ENCODE data around the gene SLC15A3.
"Not testable (repeated sequence)": the region's sequence is repeated elsewhere in the genome, so short reads cannot be mapped to it uniquely, and the experiment has no call there.

Gene SLC15A3

DNA sequence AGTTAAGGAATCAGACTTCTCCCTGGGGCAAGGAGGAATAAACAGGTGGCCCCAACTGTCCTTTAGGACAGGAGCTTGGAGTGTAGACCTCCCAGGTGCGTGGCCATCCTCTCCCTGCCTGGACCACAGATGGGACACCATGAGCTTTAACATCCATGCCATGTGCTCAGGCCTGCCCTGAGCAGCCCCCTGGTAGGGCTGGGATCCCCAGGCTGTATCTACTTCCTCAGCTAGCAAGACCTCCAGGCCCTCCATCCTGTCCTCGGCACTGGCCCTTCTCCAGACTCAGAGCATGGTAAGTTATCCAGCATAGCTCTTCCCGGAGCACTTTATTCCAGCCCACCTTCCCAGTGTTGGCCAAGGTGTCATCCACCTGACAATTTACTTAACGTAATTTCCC is 25.2 kb upstream of the SLC15A3 start:
- Histone ChIP-seq H4K20me1 (ENCODE audit: control insufficient read depth, insufficient read depth, low read depth, low read length) (no peaks in the 10 kb centered on the region), H3K9me3 (ENCODE audit: control insufficient read depth, insufficient read depth, low read length) (no peaks in the 10 kb centered on the region), H3K4me3 (ENCODE audit: low read length) (peak overlapping the region; percentile 9), H3K4me1 (ENCODE audit: control insufficient read depth, low read length) (peaks cover 28% of the 10 kb centered on the region), H3K27ac (ENCODE audit: low read depth, low read length) (no peak overlapping the region), H3K27me3 (ENCODE audit: control insufficient read depth, low read length) (no peaks in the 10 kb centered on the region), H3K36me3 (ENCODE audit: control insufficient read depth, low read length) (no peaks in the 10 kb centered on the region), H3F3A (ENCODE audit: control insufficient read depth, insufficient read depth) (no peaks in the 10 kb centered on the region), H3K9me2 (replicated peaks; ENCODE audit: control insufficient read depth, low read length) (no peaks in the 10 kb centered on the region), H3K79me2 (ENCODE audit: control insufficient read depth, low read length) (no peaks in the 10 kb centered on the region), H3K4me2 (ENCODE audit: low read length) (peak overlapping the region; percentile 39)
- TF ChIP-seq, protein P1, sequence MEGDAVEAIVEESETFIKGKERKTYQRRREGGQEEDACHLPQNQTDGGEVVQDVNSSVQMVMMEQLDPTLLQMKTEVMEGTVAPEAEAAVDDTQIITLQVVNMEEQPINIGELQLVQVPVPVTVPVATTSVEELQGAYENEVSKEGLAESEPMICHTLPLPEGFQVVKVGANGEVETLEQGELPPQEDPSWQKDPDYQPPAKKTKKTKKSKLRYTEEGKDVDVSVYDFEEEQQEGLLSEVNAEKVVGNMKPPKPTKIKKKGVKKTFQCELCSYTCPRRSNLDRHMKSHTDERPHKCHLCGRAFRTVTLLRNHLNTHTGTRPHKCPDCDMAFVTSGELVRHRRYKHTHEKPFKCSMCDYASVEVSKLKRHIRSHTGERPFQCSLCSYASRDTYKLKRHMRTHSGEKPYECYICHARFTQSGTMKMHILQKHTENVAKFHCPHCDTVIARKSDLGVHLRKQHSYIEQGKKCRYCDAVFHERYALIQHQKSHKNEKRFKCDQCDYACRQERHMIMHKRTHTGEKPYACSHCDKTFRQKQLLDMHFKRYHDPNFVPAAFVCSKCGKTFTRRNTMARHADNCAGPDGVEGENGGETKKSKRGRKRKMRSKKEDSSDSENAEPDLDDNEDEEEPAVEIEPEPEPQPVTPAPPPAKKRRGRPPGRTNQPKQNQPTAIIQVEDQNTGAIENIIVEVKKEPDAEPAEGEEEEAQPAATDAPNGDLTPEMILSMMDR (IDR thresholded peaks at IDR 0.05; ENCODE audit: low read depth, low read length, poor library complexity, severe bottlenecking) = no peak
- no peak for TF ChIP-seq EZH2phosphoT487 (IDR thresholded peaks at IDR 0.05; ENCODE audit: borderline replicate concordance, low read length)

DNA sequence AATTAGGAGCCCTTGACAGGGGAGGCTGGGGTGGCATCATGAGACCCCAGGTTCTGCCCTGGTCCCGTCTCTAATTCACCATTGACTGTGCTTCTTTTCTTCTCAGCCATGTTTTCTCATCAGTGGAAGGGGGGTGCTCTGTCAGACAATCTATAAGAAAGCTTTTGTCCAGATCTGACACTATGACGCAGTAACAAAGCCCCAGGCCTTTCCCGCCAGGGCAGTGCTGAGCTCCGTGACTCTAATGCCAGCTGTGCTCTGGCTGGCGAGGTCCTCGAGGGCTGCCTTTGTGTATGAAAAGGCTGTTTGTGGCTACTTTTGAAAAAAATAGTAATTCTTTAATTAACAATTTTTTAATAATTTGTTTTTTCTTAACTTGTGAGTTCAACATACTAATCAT is 22.8 kb upstream of the SLC15A3 start:
- no peaks in the 10 kb centered on the region for H3K9me2 ChIP-seq (replicated peaks; ENCODE audit: control insufficient read depth, low read length)
- no peaks in the 10 kb centered on the region for H3K79me2 ChIP-seq (ENCODE audit: control insufficient read depth, low read length)
- H3K27me3 ChIP-seq (ENCODE audit: control insufficient read depth, low read length) = no peaks in the 10 kb centered on the region
- H3K4me1 ChIP-seq (ENCODE audit: control insufficient read depth, low read length) = peaks cover 50% of the 10 kb centered on the region
- H3K4me3 ChIP-seq (ENCODE audit: low read length) = no peak overlapping the region
- H3K9me3 ChIP-seq (ENCODE audit: control insufficient read depth, insufficient read depth, low read length) = no peaks in the 10 kb centered on the region
- TF ChIP-seq EZH2phosphoT487 (IDR thresholded peaks at IDR 0.05; ENCODE audit: borderline replicate concordance, low read length) = no peak
- TF ChIP-seq, protein P1 (IDR thresholded peaks at IDR 0.05; ENCODE audit: low read depth, low read length, poor library complexity, severe bottlenecking) = no peak
- H3K4me2 ChIP-seq (ENCODE audit: low read length) = no peak overlapping the region
- H4K20me1 ChIP-seq (ENCODE audit: control insufficient read depth, insufficient read depth, low read depth, low read length) = no peaks in the 10 kb centered on the region
- no peaks in the 10 kb centered on the region for H3K36me3 ChIP-seq (ENCODE audit: control insufficient read depth, low read length)
- no peaks in the 10 kb centered on the region for H3F3A ChIP-seq (ENCODE audit: control insufficient read depth, insufficient read depth)
- H3K27ac ChIP-seq (ENCODE audit: low read depth, low read length) = no peak overlapping the region

GRCh38 chr11:60974316-60974715 is 22.3 kb upstream of the SLC15A3 start:
- not testable (repeated sequence) for H4K20me1 ChIP-seq (ENCODE audit: control insufficient read depth, insufficient read depth, low read depth, low read length); H3K27ac ChIP-seq (ENCODE audit: low read depth, low read length); H3K27me3 ChIP-seq (ENCODE audit: control insufficient read depth, low read length); H3F3A ChIP-seq (ENCODE audit: control insufficient read depth, insufficient read depth); H3K9me2 ChIP-seq (replicated peaks; ENCODE audit: control insufficient read depth, low read length); H3K4me2 ChIP-seq (ENCODE audit: low read length); H3K79me2 ChIP-seq (ENCODE audit: control insufficient read depth, low read length); H3K4me3 ChIP-seq (ENCODE audit: low read length); H3K9me3 ChIP-seq (ENCODE audit: control insufficient read depth, insufficient read depth, low read length); H3K36me3 ChIP-seq (ENCODE audit: control insufficient read depth, low read length)
- H3K4me1 ChIP-seq (ENCODE audit: control insufficient read depth, low read length) = peaks cover 50% of the 10 kb centered on the region

DNA sequence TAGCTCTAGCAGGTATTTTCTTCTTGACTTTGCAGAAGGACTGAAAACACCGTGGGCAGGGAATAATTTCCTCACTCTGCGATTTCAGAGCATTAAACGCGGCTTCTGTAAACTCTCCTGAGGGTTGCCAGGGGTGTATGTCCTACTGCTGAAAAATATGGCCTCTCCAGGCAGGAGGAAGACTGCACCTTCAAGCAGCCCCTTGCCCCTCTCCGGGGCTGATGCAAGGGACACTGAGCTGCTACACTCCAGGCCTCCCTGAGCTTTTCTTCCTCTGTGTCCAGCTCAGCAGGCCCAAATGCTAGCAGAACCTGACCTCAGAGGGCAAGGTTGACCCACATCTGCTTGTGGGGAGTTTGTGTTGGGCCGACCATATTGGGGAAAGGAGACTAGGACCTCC is 21.7 kb upstream of the SLC15A3 start:
- Histone ChIP-seq H3K4me3 (ENCODE audit: low read length) (no peak overlapping the region), H4K20me1 (ENCODE audit: control insufficient read depth, insufficient read depth, low read depth, low read length) (no peaks in the 10 kb centered on the region), H3K4me1 (ENCODE audit: control insufficient read depth, low read length) (peaks cover 47% of the 10 kb centered on the region), H3K27ac (ENCODE audit: low read depth, low read length) (no peak overlapping the region), H3K9me3 (ENCODE audit: control insufficient read depth, insufficient read depth, low read length) (no peaks in the 10 kb centered on the region), H3K27me3 (ENCODE audit: control insufficient read depth, low read length) (no peaks in the 10 kb centered on the region), H3K4me2 (ENCODE audit: low read length) (no peak overlapping the region), H3K36me3 (ENCODE audit: control insufficient read depth, low read length) (no peaks in the 10 kb centered on the region), H3K79me2 (ENCODE audit: control insufficient read depth, low read length) (no peaks in the 10 kb centered on the region), H3K9me2 (replicated peaks; ENCODE audit: control insufficient read depth, low read length) (no peaks in the 10 kb centered on the region), H3F3A (ENCODE audit: control insufficient read depth, insufficient read depth) (no peaks in the 10 kb centered on the region)
- TF ChIP-seq, protein P1 (IDR thresholded peaks at IDR 0.05; ENCODE audit: low read depth, low read length, poor library complexity, severe bottlenecking) = no peak
- TF ChIP-seq EZH2phosphoT487 (IDR thresholded peaks at IDR 0.05; ENCODE audit: borderline replicate concordance, low read length) = no peak

Measured in DOHH2 (cell line).